VCaP (cell line): ENCODE data around the gene UROC1.

Experiments
- H3K27ac ChIP-seq: fragments of 450-650 bp; 2 replicates; pipeline ENCODE4 v1.5.1; 2017
- TF ChIP-seq, protein P1 (sequence below): fragments of 450-650 bp; conservative IDR thresholded peaks from 2 replicates; pipeline ENCODE4 v1.5.1; 2017; ENCODE audit warnings: mild to moderate bottlenecking, moderate library complexity

The UROC1 gene

DNA sequence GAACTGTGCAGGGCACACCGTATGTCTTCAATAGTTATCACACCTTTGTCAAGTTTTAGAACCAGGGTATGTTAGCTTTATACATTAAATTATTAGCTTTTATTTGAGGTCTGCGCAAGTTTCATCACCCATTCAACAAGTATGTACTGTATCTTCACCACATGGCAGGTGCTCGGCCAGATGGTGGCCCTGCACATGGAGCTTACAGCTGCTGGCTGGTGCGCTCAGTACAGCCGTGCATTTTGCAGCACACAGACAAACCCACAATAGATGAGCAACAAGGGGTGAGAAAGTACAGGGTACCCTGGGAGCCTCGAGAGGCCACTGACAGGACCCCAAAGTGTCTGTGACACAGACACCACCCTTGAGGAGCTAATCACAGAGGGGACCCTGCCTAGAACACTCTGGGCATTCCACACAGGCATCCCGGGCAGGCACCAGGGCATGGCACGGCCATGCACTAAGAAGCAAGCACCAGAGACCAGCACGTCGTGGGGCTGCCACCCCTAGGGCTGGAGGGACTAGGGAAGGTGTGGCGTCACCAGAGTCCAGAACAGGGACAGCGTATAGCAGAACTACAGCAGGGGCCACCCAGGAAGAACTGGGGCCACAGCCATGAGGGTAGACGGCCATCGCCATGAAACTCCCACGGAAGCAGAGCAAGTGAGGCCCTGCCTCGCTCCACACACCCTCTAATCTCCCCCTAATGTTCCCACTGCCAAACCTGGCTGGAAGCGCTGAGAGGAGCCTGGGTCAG is 69.3 kb downstream of the UROC1 start:
- TF ChIP-seq, protein P1, sequence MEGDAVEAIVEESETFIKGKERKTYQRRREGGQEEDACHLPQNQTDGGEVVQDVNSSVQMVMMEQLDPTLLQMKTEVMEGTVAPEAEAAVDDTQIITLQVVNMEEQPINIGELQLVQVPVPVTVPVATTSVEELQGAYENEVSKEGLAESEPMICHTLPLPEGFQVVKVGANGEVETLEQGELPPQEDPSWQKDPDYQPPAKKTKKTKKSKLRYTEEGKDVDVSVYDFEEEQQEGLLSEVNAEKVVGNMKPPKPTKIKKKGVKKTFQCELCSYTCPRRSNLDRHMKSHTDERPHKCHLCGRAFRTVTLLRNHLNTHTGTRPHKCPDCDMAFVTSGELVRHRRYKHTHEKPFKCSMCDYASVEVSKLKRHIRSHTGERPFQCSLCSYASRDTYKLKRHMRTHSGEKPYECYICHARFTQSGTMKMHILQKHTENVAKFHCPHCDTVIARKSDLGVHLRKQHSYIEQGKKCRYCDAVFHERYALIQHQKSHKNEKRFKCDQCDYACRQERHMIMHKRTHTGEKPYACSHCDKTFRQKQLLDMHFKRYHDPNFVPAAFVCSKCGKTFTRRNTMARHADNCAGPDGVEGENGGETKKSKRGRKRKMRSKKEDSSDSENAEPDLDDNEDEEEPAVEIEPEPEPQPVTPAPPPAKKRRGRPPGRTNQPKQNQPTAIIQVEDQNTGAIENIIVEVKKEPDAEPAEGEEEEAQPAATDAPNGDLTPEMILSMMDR = no peak
- no peak overlapping the region for H3K27ac ChIP-seq

DNA sequence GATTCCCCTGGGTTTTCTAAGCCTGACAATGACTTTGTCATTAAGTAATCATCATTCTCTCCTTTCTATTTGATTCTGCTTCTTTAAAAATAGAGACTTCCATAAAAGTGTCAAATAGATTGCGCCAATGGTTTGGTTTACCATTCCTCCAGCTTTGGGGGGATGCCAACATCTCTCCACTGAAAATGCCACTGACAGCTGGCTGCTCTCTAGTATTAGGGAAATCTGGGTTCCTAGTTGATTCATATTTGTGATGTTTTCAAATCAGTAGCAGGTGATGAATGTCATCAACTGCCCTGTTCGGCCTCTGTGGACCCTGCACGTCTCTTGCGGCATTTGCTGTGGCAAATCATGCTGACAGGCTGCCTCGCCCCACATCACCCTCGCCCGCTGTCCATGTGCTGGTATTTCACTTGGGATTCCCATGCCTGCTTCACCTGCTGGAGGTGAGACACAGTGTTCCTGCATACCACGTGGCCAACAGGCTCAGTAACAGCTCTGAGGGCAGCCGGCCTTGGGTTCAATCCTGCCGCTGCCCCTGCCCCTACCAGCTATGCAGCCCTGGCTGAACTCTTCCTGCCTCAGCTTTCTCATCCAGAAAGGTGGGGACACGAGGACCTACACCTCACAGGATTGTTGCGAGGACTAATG is 70.0 kb downstream of the UROC1 start:
- no peak overlapping the region for H3K27ac ChIP-seq
- TF ChIP-seq, protein P1 = no peak

DNA sequence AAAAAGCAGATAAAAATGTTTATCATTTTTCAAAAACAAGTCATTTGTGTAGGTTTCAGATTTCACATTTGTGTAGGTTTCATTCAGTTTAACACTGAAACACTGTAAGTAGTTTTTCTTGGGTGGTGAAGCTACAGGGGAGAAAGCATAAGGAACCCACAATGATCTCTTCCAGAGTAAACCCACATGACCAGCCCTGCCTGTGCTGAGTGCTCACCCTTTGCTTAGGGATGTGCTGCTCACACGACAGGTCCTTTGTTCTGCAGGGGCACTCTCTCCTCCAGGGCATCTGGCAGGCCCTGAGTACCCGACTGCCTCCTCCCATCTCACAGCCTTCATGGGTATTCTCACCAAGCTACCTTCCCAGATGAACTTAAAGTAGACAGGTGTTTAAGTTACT is 70.8 kb downstream of the UROC1 start:
- no peak overlapping the region for H3K27ac ChIP-seq

DNA sequence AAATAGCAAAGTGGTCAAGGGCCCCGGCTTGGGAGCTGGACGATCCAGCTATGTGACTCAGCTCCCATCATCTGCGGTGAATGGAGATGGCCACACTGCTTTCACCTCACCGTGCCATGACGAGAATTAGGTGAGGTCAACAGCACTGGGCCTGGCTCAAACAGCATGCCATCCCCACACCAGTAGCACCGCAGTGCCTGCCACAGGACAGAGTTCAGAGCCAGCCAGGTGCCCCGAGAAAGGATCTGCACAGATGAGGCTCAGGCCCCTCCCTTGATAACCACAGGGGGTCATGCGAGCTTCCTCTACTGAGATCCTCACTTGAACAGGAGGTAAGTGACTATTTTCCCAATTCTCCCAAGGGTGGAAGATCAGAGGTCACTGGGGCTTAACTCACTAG is 71.3 kb downstream of the UROC1 start:
- H3K27ac ChIP-seq = no peak overlapping the region
- TF ChIP-seq, protein P1 = no peak

More for the DNA sequence above, 70.8 kb downstream of the UROC1 start:
- TF ChIP-seq, protein P1 = no peak

DNA sequence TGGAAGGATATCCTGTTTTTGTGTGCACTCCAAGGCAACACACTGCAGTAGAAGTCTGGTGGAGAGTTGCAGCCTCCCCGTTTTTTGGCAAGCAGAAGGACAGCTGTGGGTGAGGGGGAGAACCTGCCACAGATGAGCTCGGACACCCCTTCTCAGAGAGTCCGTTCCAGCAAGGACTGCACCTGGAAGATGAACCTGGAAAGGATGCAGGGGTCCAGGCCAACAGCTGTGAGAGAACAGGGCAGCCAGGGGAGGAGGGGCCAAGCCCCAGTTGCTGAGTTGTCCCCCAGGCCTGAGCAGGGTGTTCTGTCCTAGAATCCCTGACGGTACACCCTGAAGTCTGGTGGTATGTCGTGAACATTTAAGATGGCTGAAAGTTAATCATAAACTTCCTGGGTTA is 72.1 kb downstream of the UROC1 start:
- TF ChIP-seq, protein P1 = no peak
- no peak overlapping the region for H3K27ac ChIP-seq

DNA sequence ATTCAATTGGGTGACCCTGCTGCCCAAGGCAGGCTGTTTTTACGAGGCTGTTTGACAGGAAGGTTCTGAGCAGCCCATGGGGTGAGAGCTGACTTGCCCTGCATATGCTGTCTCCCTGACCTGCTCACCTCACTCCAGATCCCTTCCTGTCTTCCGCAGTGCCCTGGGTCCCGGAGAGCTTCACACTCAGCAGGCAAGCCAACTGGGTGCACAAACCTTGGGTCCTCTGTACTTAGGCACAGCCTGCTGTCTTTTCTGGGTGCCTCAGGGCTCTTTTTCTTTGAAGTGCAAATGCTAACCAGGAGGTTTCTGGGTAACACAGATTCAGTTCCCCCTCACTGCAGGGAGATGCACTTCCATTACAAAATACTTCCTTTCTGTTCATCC is 74.7 kb downstream of the UROC1 start:
- TF ChIP-seq, protein P1 = no peak
- H3K27ac ChIP-seq = no peak overlapping the region

DNA sequence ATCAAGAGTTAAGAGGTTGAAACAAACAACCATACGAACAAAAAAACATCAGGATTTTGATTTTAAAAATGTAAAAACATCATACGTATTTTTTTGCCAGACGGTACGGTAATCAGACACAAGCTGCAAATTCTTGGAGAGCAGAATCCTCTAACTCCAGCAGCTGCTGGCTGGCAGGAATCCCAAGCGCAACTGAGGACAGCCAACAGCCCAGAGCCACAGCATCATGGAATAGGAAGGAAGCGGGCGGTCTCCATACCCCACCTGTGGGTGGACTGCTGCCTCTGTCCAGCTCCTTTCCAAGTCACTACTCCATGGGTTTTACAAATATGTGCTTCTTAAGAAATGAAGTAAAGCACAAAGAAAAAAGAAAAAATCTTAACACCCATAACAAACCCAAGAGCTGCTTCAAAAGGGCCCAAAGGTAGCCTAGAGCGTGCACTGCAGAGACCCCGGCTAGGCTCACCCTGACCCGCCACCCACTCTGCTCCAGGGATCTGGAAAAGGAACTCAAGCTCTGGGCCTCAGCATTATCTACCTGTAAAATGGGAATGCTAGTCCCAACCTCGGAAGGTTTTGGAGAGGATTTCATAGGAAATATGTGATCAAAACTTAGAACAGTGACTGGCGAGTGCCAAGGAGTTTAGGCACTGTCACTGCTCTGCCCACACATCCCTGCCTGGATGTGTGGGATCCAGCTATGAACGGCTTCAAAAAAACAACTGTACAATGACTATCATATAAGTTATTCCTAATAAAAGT is 75.3 kb downstream of the UROC1 start:
- H3K27ac ChIP-seq = no peak overlapping the region
- TF ChIP-seq, protein P1 = no peak
